Transverse colon (tissue), 4 donors: ENCODE measurements around the gene CDC14A. TPM values are rescaled to one million over a fixed set of nuclear protein-coding genes. Genes with fewer than 3 reads are reported as not detected.
A peak's percentile ranks its signal among the peaks of the same experiment; 100 is the strongest.

Experiments
- DNase-seq: peaks from one replicate; pipeline ENCODE4 v3.0.0-alpha.2; 2019
- H3K27ac ChIP-seq, 4 donors: fragments of 200-600 bp; sonication (generic); 2 replicates each; pipeline ENCODE4 v1.5.1; 2016 to 2018; ENCODE audit warnings: inconsistent platforms in 4 of 4
- H3K27me3 ChIP-seq: fragments of 200-600 bp; sonication (generic); 2 replicates; pipeline ENCODE4 v1.5.1; 2017; ENCODE audit warnings: inconsistent platforms
- H3K36me3 ChIP-seq, 4 donors: fragments of 200-600 bp; sonication (generic); 2 replicates each; pipeline ENCODE4 v1.5.1; 2017 to 2019; ENCODE audit warnings: inconsistent platforms in 4 of 4
- H3K4me1 ChIP-seq, 4 donors: fragments of 200-600 bp; sonication (generic); 2 replicates each; pipeline ENCODE4 v1.5.1; 2017 to 2020; ENCODE audit warnings: inconsistent platforms in 4 of 4
- H3K4me3 ChIP-seq, 4 donors: fragments of 200-600 bp; sonication (generic); 1 replicate in 1 of 4; 2 replicates in 3 of 4; pipeline versions ENCODE4 v1.5.1 to v1.6.1; 2017 to 2019; ENCODE audit warnings: inconsistent platforms in 4 of 4
- H3K9me3 ChIP-seq, 2 donors: fragments of 200-600 bp; sonication (generic); 2 replicates each; pipeline ENCODE4 v1.5.1; 2017 to 2019; ENCODE audit warnings: inconsistent platforms in 2 of 2
- CTCF ChIP-seq, 5 experiments: fragments of 200-600 bp in 3 of 5; fragments of 450-650 bp in 2 of 5; sonication (generic) in 3 of 5; IDR thresholded peaks; 1 replicate in 2 of 5; 2 replicates in 3 of 5; pipeline ENCODE4 v1.5.1; 2016 to 2017; ENCODE audit warnings: antibody characterized with exemption in 5 of 5, inconsistent platforms in 3 of 5, mild to moderate bottlenecking in 2 of 5, moderate library complexity in 1 of 5
- EP300 ChIP-seq: sonication (generic); formaldehyde crosslinking; IDR thresholded peaks from one replicate; pipeline ENCODE4 v1.6.1; 2017; ENCODE audit warnings: antibody characterized with exemption, low read depth
- POLR2A ChIP-seq: fragments of 450-650 bp; IDR thresholded peaks from one replicate; pipeline ENCODE4 v1.6.1; 2016; ENCODE audit warnings: antibody characterized with exemption, mild to moderate bottlenecking, moderate library complexity
- POLR2AphosphoS5 ChIP-seq, 3 donors: sonication (generic); formaldehyde crosslinking; IDR thresholded peaks; one replicate each; pipeline ENCODE4 v1.6.1; 2016; ENCODE audit warnings: antibody characterized with exemption in 3 of 3
- WGBS, 2 donors: methylation state at CpG; one replicate each; pipeline ENCODE4 v1.1.5; 2018; ENCODE audit warnings: low coverage in 1 of 2; 5-methylcytosine and 5-hydroxymethylcytosine counted together
- in situ Hi-C, 4 donors: fragments of 200-750 bp; cut with MboI; loops; one replicate each; pipeline versions ENCODE4 v1.15.0 to v1.15.1; 2017; ENCODE audit warnings: low sequenced_read_pairs in 3 of 4, low pct_ligation_motif_present in 1 of 4, low pct_unique_long_range_greater_than_20kb in 1 of 4
- intact Hi-C: fragments of 100-400 bp; cut with DNase I; formaldehyde crosslinking; loops from one replicate; pipeline ENCODE4 v1.15.1; 2023; ENCODE audit warnings: low total_unique reads
- total RNA-seq, 4 donors: library from RNA; depleted of rRNA; stranded (reverse); fragments of >200 nt; gene quantifications; one replicate each; pipeline ENCODE4 v1.1.0, GENCODE V29; 2016

CDC14A gene
- total RNA-seq, 4 donors from 2014 or later: 8.0 to 68.6 (median 48.5) TPM

- no peaks in the 10 kb centered on the region for H3K9me3 ChIP-seq
- 65 to 80% methylated on average over 2 of the region's 2 CpGs for WGBS, 2 donors
- no peak for DNase-seq
- H3K36me3 ChIP-seq: no peaks in the 10 kb centered on the region
- in situ Hi-C loops (no loop called here), intact Hi-C loops (no loop called here)
- H3K4me3 ChIP-seq: no peak overlapping the region
- TF ChIP-seq EP300 (no peak), CTCF (IDR thresholded peaks at IDR 0.05) (no peak), POLR2AphosphoS5 (IDR thresholded peaks at IDR 0.05) (no peak), POLR2A (no peak)
- H3K4me1 ChIP-seq: peaks cover 0 to 30% (median 5%) of the 10 kb centered on the region in 4 donors
- no peak overlapping the region for H3K27ac ChIP-seq
- H3K27me3 ChIP-seq: no peaks in the 10 kb centered on the region
Measured at GRCh38 chr1:100413035-100413434, 60.7 kb downstream of the CDC14A start.

GRCh38 chr1:100414693-100415497 lies 62.6 kb downstream of the CDC14A start:
- Histone ChIP-seq H3K4me1 (peaks cover 0 to 30% (median 5%) of the 10 kb centered on the region in 4 donors), H3K36me3 (no peaks in the 10 kb centered on the region), H3K27ac (no peak overlapping the region), H3K27me3 (no peaks in the 10 kb centered on the region), H3K9me3 (no peaks in the 10 kb centered on the region), H3K4me3 (no peak overlapping the region)
- in situ Hi-C loops (no loop called here), intact Hi-C loops (no loop called here)
- TF ChIP-seq CTCF (IDR thresholded peaks at IDR 0.05) (no peak), POLR2AphosphoS5 (IDR thresholded peaks at IDR 0.05) (peak in 2 of 3 donors; percentile 5 to 45)
- DNase-seq: no peak
- 60 to 66% methylated on average over 5 of the region's 5 CpGs for WGBS, 2 donors

- Histone ChIP-seq H3K27ac (no peak overlapping the region), H3K27me3 (no peaks in the 10 kb centered on the region), H3K4me1 (peaks cover 0 to 30% (median 5%) of the 10 kb centered on the region in 4 donors), H3K4me3 (no peak overlapping the region), H3K36me3 (no peaks in the 10 kb centered on the region), H3K9me3 (no peaks in the 10 kb centered on the region)
- peak in 1 of 3 donors; percentile 44 for TF ChIP-seq POLR2AphosphoS5 (IDR thresholded peaks at IDR 0.05)
- no peak for TF ChIP-seq CTCF (IDR thresholded peaks at IDR 0.05)
- TF ChIP-seq POLR2A: no peak
- TF ChIP-seq EP300: no peak
- in situ Hi-C loops (no loop called here), intact Hi-C loops (no loop called here)
- DNase-seq: no peak
Measured at GRCh38 chr1:100415498-100415778, 63.1 kb downstream of the CDC14A start.

- Histone ChIP-seq H3K9me3 (no peaks in the 10 kb centered on the region), H3K36me3 (no peaks in the 10 kb centered on the region), H3K4me3 (no peak overlapping the region), H3K4me1 (peaks cover 0 to 20% (median 2%) of the 10 kb centered on the region in 4 donors), H3K27me3 (no peaks in the 10 kb centered on the region), H3K27ac (no peak overlapping the region)
- WGBS, 2 donors: 80 to 92% methylated on average over 2 of the region's 2 CpGs
- in situ Hi-C loops (no loop called here), intact Hi-C loops (no loop called here)
- DNase-seq: no peak
- no peak for TF ChIP-seq POLR2A
- TF ChIP-seq EP300: no peak
- TF ChIP-seq POLR2AphosphoS5 (IDR thresholded peaks at IDR 0.05): no peak
- no peak for TF ChIP-seq CTCF (IDR thresholded peaks at IDR 0.05)
Measured at GRCh38 chr1:100419072-100419471, 66.8 kb downstream of the CDC14A start.
